Measurements from ENCODE around the gene DST.

DST gene

GRCh38 chr6:56536536-56536935 is 106.2 kb downstream of the DST start:
- Histone ChIP-seq H3K9me2 (replicated peaks; ENCODE audit: insufficient read depth, low read length) (no peaks in the 10 kb centered on the region), H3K27me3 (replicated peaks; ENCODE audit: insufficient read depth, low read length) (no peaks in the 10 kb centered on the region), H3K36me3 (replicated peaks; ENCODE audit: insufficient read depth, low read length) (no peaks in the 10 kb centered on the region), H2AFZ (ENCODE audit: low read length) (no peak overlapping the region), H3K9me3 (replicated peaks; ENCODE audit: insufficient read depth, low read length) (no peaks in the 10 kb centered on the region), H3K4me1 (ENCODE audit: low read length) (peaks cover 9% of the 10 kb centered on the region), H3K27ac (ENCODE audit: low read length) (no peak overlapping the region), H3K4me3 (ENCODE audit: low read length) (no peak overlapping the region), H3K79me2 (ENCODE audit: low read length) (peaks cover 28% of the 10 kb centered on the region), H3F3A (ENCODE audit: insufficient read depth, low read length) (no peaks in the 10 kb centered on the region), H3K4me2 (ENCODE audit: low read depth, low read length) (no peak overlapping the region), H3K9ac (ENCODE audit: low read length) (no peak overlapping the region), H4K20me1 (ENCODE audit: insufficient read depth, low read length) (no peaks in the 10 kb centered on the region)
- TF ChIP-seq EZH2 (optimal IDR thresholded peaks at IDR 0.05; ENCODE audit: low read depth, low read length) (no peak), CTCF (IDR thresholded peaks at IDR 0.05; ENCODE audit: low read length) (no peak), EZH2phosphoT487 (IDR thresholded peaks at IDR 0.05; ENCODE audit: low read length) (no peak)
- DNase-seq: no peak

GRCh38 chr6:56535626-56536025 is 107.1 kb downstream of the DST start:
- H4K20me1 ChIP-seq (ENCODE audit: insufficient read depth, low read length): no peaks in the 10 kb centered on the region
- H3K9ac ChIP-seq (ENCODE audit: low read length): no peak overlapping the region
- no peaks in the 10 kb centered on the region for H3K9me3 ChIP-seq (replicated peaks; ENCODE audit: insufficient read depth, low read length)
- H2AFZ ChIP-seq (ENCODE audit: low read length): no peak overlapping the region
- TF ChIP-seq EZH2 (optimal IDR thresholded peaks at IDR 0.05; ENCODE audit: low read depth, low read length) (no peak), EZH2phosphoT487 (IDR thresholded peaks at IDR 0.05; ENCODE audit: low read length) (no peak), CTCF (IDR thresholded peaks at IDR 0.05; ENCODE audit: low read length) (no peak)
- peaks cover 18% of the 10 kb centered on the region for H3K79me2 ChIP-seq (ENCODE audit: low read length)
- no peak overlapping the region for H3K4me2 ChIP-seq (ENCODE audit: low read depth, low read length)
- no peak overlapping the region for H3K4me3 ChIP-seq (ENCODE audit: low read length)
- H3K9me2 ChIP-seq (replicated peaks; ENCODE audit: insufficient read depth, low read length): no peaks in the 10 kb centered on the region
- no peaks in the 10 kb centered on the region for H3K27me3 ChIP-seq (replicated peaks; ENCODE audit: insufficient read depth, low read length)
- DNase-seq: no peak
- no peaks in the 10 kb centered on the region for H3K36me3 ChIP-seq (replicated peaks; ENCODE audit: insufficient read depth, low read length)
- no peak overlapping the region for H3K27ac ChIP-seq (ENCODE audit: low read length)
- H3K4me1 ChIP-seq (ENCODE audit: low read length): peaks cover 4% of the 10 kb centered on the region; the same call in 1 of the 2 replicates
- H3F3A ChIP-seq (ENCODE audit: insufficient read depth, low read length): no peaks in the 10 kb centered on the region

- Histone ChIP-seq H3K27me3 (replicated peaks; ENCODE audit: insufficient read depth, low read length) (no peaks in the 10 kb centered on the region), H3K4me1 (ENCODE audit: low read length) (no peaks in the 10 kb centered on the region), H3K4me2 (ENCODE audit: low read depth, low read length) (no peak overlapping the region), H3K27ac (ENCODE audit: low read length) (no peak overlapping the region), H3K36me3 (replicated peaks; ENCODE audit: insufficient read depth, low read length) (no peaks in the 10 kb centered on the region), H3K9me3 (replicated peaks; ENCODE audit: insufficient read depth, low read length) (no peaks in the 10 kb centered on the region), H3F3A (ENCODE audit: insufficient read depth, low read length) (no peaks in the 10 kb centered on the region), H4K20me1 (ENCODE audit: insufficient read depth, low read length) (no peaks in the 10 kb centered on the region), H2AFZ (ENCODE audit: low read length) (no peak overlapping the region), H3K4me3 (ENCODE audit: low read length) (no peak overlapping the region), H3K9me2 (replicated peaks; ENCODE audit: insufficient read depth, low read length) (no peaks in the 10 kb centered on the region), H3K79me2 (ENCODE audit: low read length) (peaks cover 11% of the 10 kb centered on the region; the same call in 1 of the 2 replicates), H3K9ac (ENCODE audit: low read length) (no peak overlapping the region)
- no peak for DNase-seq
- TF ChIP-seq EZH2phosphoT487 (IDR thresholded peaks at IDR 0.05; ENCODE audit: low read length): no peak
- TF ChIP-seq EZH2 (optimal IDR thresholded peaks at IDR 0.05; ENCODE audit: low read depth, low read length): no peak
- TF ChIP-seq CTCF (IDR thresholded peaks at IDR 0.05; ENCODE audit: low read length): no peak
Measured at GRCh38 chr6:56534680-56535419, 107.8 kb downstream of the DST start.
